Measurements from ENCODE around the gene YBEY. TPM values are rescaled to one million over a fixed set of nuclear protein-coding genes. Genes with fewer than 3 reads are reported as not detected.

Gene YBEY
- total RNA-seq, 4 donors from 2014 or later: 8.1 to 17.2 (median 10.6) TPM

- no peaks in the 10 kb centered on the region for H3K9me3 ChIP-seq
- H3K36me3 ChIP-seq: peaks cover 0 to 34% (median 24%) of the 10 kb centered on the region in 4 donors
- no peaks in the 10 kb centered on the region for H3K27me3 ChIP-seq
- TF ChIP-seq EP300 (IDR thresholded peaks at IDR 0.05): no peak
- peak in 2 of 3 experiments; percentile 11 to 24 for TF ChIP-seq CTCF (IDR thresholded peaks at IDR 0.05)
- H3K27ac ChIP-seq (replicated peaks in 1 of 4): peak overlapping the region; percentile 98 to 100 (median 99)
- no peak for DNase-seq (ENCODE audit: extremely low spot score)
- intact Hi-C loops (cut with DNase I): loop anchor here (2.0 to 10.0 kb wide), 5 partner anchors 40 to 350 kb away; partner anchors contain the start of genes DIP2A, LSS and MCM3AP
- H3K4me1 ChIP-seq: peaks cover 18 to 31% (median 28%) of the 10 kb centered on the region in 4 donors
- whole genome bisulfite sequencing: 8% methylated on average over 35 of the region's 43 CpGs
- peak overlapping the region; percentile 95 to 99 (median 98) for H3K4me3 ChIP-seq
These were observed 39.2 kb downstream of the YBEY start for GRCh38 chr21:46325073-46325912.

- intact Hi-C loops (cut with DNase I): loop anchor here (5.0 to 10.0 kb wide), 3 partner anchors 129 to 351 kb away; partner anchors contain the start of gene DIP2A
- TF ChIP-seq EP300 (IDR thresholded peaks at IDR 0.05) (no peak), POLR2A (IDR thresholded peaks at IDR 0.05; ENCODE audit: low read depth) (no peak), CTCF (IDR thresholded peaks at IDR 0.05) (no peak), POLR2AphosphoS5 (IDR thresholded peaks at IDR 0.05) (no peak)
- Histone ChIP-seq H3K4me3 (no peak overlapping the region), H3K36me3 (peaks cover 0 to 40% (median 26%) of the 10 kb centered on the region in 4 donors), H3K27ac (replicated peaks in 1 of 4) (peak overlapping the region in 3 of 4 donors; percentile 99 to 100 (median 99)), H3K9me3 (no peaks in the 10 kb centered on the region), H3K27me3 (no peaks in the 10 kb centered on the region), H3K4me1 (peaks cover 18 to 31% (median 28%) of the 10 kb centered on the region in 4 donors)
- WGBS: 94% methylated on average over 15 of the region's 15 CpGs
- no peak for DNase-seq (ENCODE audit: extremely low spot score)
These were observed 40.1 kb downstream of the YBEY start for GRCh38 chr21:46326110-46326703.

- Histone ChIP-seq H3K4me3 (no peak overlapping the region), H3K36me3 (peaks cover 0 to 40% (median 33%) of the 10 kb centered on the region in 4 donors), H3K27me3 (no peaks in the 10 kb centered on the region), H3K27ac (replicated peaks in 1 of 4) (no peak overlapping the region), H3K9me3 (no peaks in the 10 kb centered on the region), H3K4me1 (peaks cover 12 to 21% (median 18%) of the 10 kb centered on the region in 4 donors)
- no peak for DNase-seq (ENCODE audit: extremely low spot score)
- TF ChIP-seq POLR2A (IDR thresholded peaks at IDR 0.05; ENCODE audit: low read depth): no peak
- TF ChIP-seq CTCF (IDR thresholded peaks at IDR 0.05): no peak
- TF ChIP-seq POLR2AphosphoS5 (IDR thresholded peaks at IDR 0.05): no peak
- intact Hi-C loops (cut with DNase I): loop anchor here (5.0 to 10.0 kb wide), 3 partner anchors 127 to 353 kb away; partner anchors contain the start of gene DIP2A
- 79% methylated on average over 4 of the region's 4 CpGs for WGBS
These were observed 41.6 kb downstream of the YBEY start for GRCh38 chr21:46327711-46328110.

- peaks cover 8 to 17% (median 14%) of the 10 kb centered on the region in 4 donors for H3K4me1 ChIP-seq
- no peak for DNase-seq (ENCODE audit: extremely low spot score)
- no peak for TF ChIP-seq POLR2A (IDR thresholded peaks at IDR 0.05; ENCODE audit: low read depth)
- TF ChIP-seq CTCF (IDR thresholded peaks at IDR 0.05): no peak
- no peak for TF ChIP-seq POLR2AphosphoS5 (IDR thresholded peaks at IDR 0.05)
- no peak for TF ChIP-seq EP300 (IDR thresholded peaks at IDR 0.05)
- 83% methylated on average over 5 of the region's 5 CpGs for WGBS
- no peaks in the 10 kb centered on the region for H3K9me3 ChIP-seq
- no peak overlapping the region for H3K4me3 ChIP-seq
- intact Hi-C loops (cut with DNase I): loop anchor here (5.0 to 10.0 kb wide), 3 partner anchors 127 to 353 kb away; partner anchors contain the start of gene DIP2A
- H3K27ac ChIP-seq (replicated peaks in 1 of 4): no peak overlapping the region
- peaks cover 0 to 40% (median 33%) of the 10 kb centered on the region in 4 donors for H3K36me3 ChIP-seq
- no peaks in the 10 kb centered on the region for H3K27me3 ChIP-seq
These were observed 42.0 kb downstream of the YBEY start for GRCh38 chr21:46328151-46328550.

Data from esophagus muscularis mucosa (tissue), 4 donors.